A204.1 (cell line): ENCODE results near the gene LILRB1.
"Not testable (repeated sequence)": the region's sequence is repeated elsewhere in the genome, so short reads cannot be mapped to it uniquely, and the experiment has no call there.

Experiments
- FAIRE-seq: peaks from 2 replicates; lab custom pipeline; 2012; peaks lifted over from hg19 to GRCh38; lab: Jason Lieb, UNC

LILRB1 gene

GRCh38 chr19:54662730-54663129, 32.4 kb downstream of the LILRB1 start, which contains the start of gene LILRB4:
LILRB4 (plus strand) TSS chr19:54662985; CDS start chr19:54663034, 49 bp downstream.
- FAIRE-seq = no peak

DNA sequence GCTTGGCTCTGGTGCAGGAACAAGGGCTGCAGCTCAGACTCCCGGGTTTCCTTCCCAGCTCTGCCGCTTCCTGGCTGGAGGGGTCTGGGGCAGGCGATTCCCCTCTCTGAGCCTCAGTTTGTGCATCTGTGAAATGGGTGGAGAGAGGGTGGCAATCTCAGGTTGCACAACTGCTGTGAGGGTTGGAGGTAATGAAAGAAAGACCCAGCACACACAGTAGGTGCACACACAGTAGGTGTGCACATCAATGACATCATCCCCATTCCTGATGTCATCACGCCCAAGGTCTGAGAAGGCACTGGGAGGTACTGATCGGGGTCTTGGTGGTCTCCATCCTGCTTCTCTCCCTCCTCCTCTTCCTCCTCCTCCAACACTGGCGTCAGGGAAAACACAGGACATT, 35.2 kb downstream of the LILRB1 start:
- FAIRE-seq = no peak

GRCh38 chr19:54667217-54667616, 36.9 kb downstream of the LILRB1 start:
- FAIRE-seq = no peak

- no peak for FAIRE-seq
These were observed 38.1 kb downstream of the LILRB1 start for GRCh38 chr19:54668353-54668752.

GRCh38 chr19:54670576-54671357, 40.5 kb downstream of the LILRB1 start:
- FAIRE-seq = no peak

DNA sequence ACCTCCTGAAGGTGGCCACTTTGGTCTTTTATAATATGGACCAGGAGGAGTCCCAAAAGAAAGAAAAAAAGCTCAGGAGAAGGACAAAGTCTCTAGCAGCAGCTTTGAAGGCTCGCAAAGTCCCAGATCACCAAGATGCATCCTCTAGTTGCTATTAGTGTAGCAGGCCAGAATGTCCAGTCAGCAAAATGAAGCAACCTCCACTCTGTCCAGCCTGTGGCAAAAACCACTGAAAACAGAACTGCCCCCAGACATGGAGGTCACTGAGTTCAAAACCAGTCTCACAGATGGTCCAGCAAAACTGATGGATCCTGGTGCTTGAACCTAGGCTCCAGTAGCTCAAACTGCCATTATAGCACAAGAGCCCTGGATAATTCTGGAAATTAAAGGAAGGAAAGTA, 42.9 kb downstream of the LILRB1 start:
- no peak for FAIRE-seq

GRCh38 chr19:54674021-54674617, 43.8 kb downstream of the LILRB1 start:
- peak; percentile 89 for FAIRE-seq

GRCh38 chr19:54676210-54676834, 46.0 kb downstream of the LILRB1 start:
- peak; percentile 95 for FAIRE-seq

GRCh38 chr19:54677217-54677616, 46.9 kb downstream of the LILRB1 start:
- FAIRE-seq = no peak

GRCh38 chr19:54681596-54681995, 51.3 kb downstream of the LILRB1 start:
- FAIRE-seq = not testable (repeated sequence)

GRCh38 chr19:54682306-54682856, 52.1 kb downstream of the LILRB1 start:
- FAIRE-seq = no peak

DNA sequence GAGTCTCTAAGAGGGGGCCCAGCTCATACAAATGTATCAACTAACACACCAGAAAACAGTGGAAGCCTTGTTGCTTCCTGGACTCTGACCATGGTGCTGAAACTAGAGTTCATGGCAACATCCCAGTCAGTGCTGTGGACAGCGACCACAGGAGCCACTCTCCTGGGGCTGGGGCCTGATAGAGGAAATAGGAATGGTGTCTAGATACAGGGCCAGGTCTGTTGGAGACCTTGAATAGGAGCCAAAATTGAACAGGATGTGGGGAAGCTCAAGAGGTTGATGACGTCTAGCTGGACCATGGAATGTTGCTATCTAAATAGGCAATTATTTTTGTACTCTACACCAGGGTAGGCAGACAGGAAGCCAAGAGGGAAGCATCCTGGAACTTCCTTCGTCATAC, 54.2 kb downstream of the LILRB1 start:
- FAIRE-seq = no peak
